H1 (cell line): Measurements from ENCODE around the gene CENPP.

ENCODE experiments used
- CHD2 ChIP-seq: IDR thresholded peaks from 2 replicates; pipeline ENCODE4 v1.6.1; 2012; ENCODE audit warnings: low read length, improper control_type of control experiment
- CTCF ChIP-seq, 3 experiments: IDR thresholded peaks; 1 replicate in 2 of 3; 2 replicates in 1 of 3; pipeline versions ENCODE4 v1.5.1 to v1.6.1; 2011; ENCODE audit warnings: low read length in 3 of 3, mild to moderate bottlenecking in 3 of 3, inconsistent platforms in 2 of 3, low read depth in 1 of 3, moderate library complexity in 1 of 3; ENCODE audit not compliant: insufficient read depth in 1 of 3; ENCODE audit errors: control extremely low read depth in 1 of 3
- EZH2 ChIP-seq: fragments of 200-600 bp; sonication (generic); IDR thresholded peaks from 2 replicates; pipeline ENCODE4 v1.7.1; 2012; ENCODE audit warnings: low read depth, mild to moderate bottlenecking, moderate library complexity, low read length, inconsistent platforms; ENCODE audit not compliant: severe bottlenecking
- GABPA ChIP-seq: IDR thresholded peaks from 2 replicates; pipeline ENCODE4 v1.6.1; 2011; ENCODE audit warnings: mild to moderate bottlenecking, low read length, moderate library complexity, borderline replicate concordance; ENCODE audit not compliant: insufficient read depth
- POLR2A ChIP-seq, 2 experiments: IDR thresholded peaks; 1 replicate in 1 of 2; 2 replicates in 1 of 2; pipeline ENCODE4 v1.6.1; 2011; ENCODE audit warnings: low read depth in 2 of 2, low read length in 2 of 2, mild to moderate bottlenecking in 2 of 2; ENCODE audit errors: control extremely low read depth in 1 of 2
- SIRT6 ChIP-seq: IDR thresholded peaks from one replicate; pipeline ENCODE4 v1.7.1; 2012; ENCODE audit warnings: low read length, inconsistent platforms
- TBP ChIP-seq: IDR thresholded peaks from 2 replicates; pipeline ENCODE4 v1.6.1; 2011; ENCODE audit warnings: low read depth, low read length, improper control_type of control experiment
- TCF12 ChIP-seq: IDR thresholded peaks from 2 replicates; pipeline ENCODE4 v1.6.1; 2011; ENCODE audit warnings: low read depth, mild to moderate bottlenecking, low read length

- TF ChIP-seq CTCF (IDR thresholded peaks at IDR 0.05; ENCODE audit: control extremely low read depth in 1 of 3, insufficient read depth in 1 of 3, low read depth in 1 of 3, low read length in 3 of 3) (no peak), EZH2 (no peak), TCF12 (no peak), CHD2 (no peak), SIRT6 (no peak), TBP (no peak), GABPA (no peak), POLR2A (IDR thresholded peaks at IDR 0.05; ENCODE audit: control extremely low read depth in 1 of 2, low read depth in 2 of 2, low read length in 2 of 2) (no peak)
Observed at GRCh38 chr9:92613268-92614122, 287.7 kb downstream of the CENPP start.
